GM23338 (cell line): Measurements from ENCODE around the gene CD33. TPM values are rescaled to one million over a fixed set of nuclear protein-coding genes. Genes with fewer than 3 reads are reported as not detected.

Source experiments
- ATAC-seq: fragments of 200-7000 bp; cut with Tn5 transposase; 3 replicates; pipeline ENCODE4 v1.9.1; 2020
- DNase-seq: peaks from one replicate; pipeline ENCODE4 v3.0.0-alpha.2; 2015; ENCODE audit warnings: low spot score
- H2AFZ ChIP-seq: fragments of 200-600 bp; sonication (generic); 2 replicates; pipeline ENCODE4 v1.8.0; 2016; ENCODE audit warnings: antibody characterized with exemption, mild to moderate bottlenecking, moderate library complexity
- H3F3A ChIP-seq: fragments of 200-600 bp; sonication (generic); replicated peaks from 2 replicates; pipeline ENCODE4 v1.8.0; 2017; ENCODE audit warnings: antibody characterized with exemption, mixed run types, low read depth
- H3K27ac ChIP-seq: fragments of 200-600 bp; sonication (generic); 2 replicates; pipeline ENCODE4 v1.6.1; 2016; ENCODE audit warnings: low read depth
- H3K27me3 ChIP-seq: fragments of 200-600 bp; sonication (generic); 2 replicates; pipeline ENCODE4 v1.8.0; 2016; ENCODE audit warnings: mild to moderate bottlenecking, mixed run types, moderate library complexity; ENCODE audit not compliant: insufficient read depth
- H3K36me3 ChIP-seq: fragments of 200-600 bp; sonication (generic); 2 replicates; pipeline ENCODE4 v1.8.0; 2016; ENCODE audit warnings: mild to moderate bottlenecking; ENCODE audit not compliant: insufficient read depth
- H3K4me1 ChIP-seq: fragments of 200-600 bp; sonication (generic); 2 replicates; pipeline ENCODE4 v1.8.0; 2016; ENCODE audit warnings: mild to moderate bottlenecking, moderate library complexity; ENCODE audit not compliant: insufficient read depth
- H3K4me2 ChIP-seq: fragments of 200-600 bp; sonication (generic); 2 replicates; pipeline ENCODE4 v1.7.1; 2017; ENCODE audit warnings: mixed run types
- H3K4me3 ChIP-seq: fragments of 200-600 bp; sonication (generic); 2 replicates; pipeline ENCODE4 v1.6.1; 2016; ENCODE audit warnings: mixed run types
- H3K79me2 ChIP-seq: fragments of 200-600 bp; sonication (generic); replicated peaks from 2 replicates; pipeline ENCODE4 v1.8.0; 2017; ENCODE audit warnings: mild to moderate bottlenecking; ENCODE audit not compliant: insufficient read depth
- H3K9me2 ChIP-seq: fragments of 200-600 bp; sonication (generic); 2 replicates; pipeline ENCODE4 v1.8.0; 2017; ENCODE audit not compliant: insufficient read depth
- H4K20me1 ChIP-seq: fragments of 200-600 bp; sonication (generic); replicated peaks from 2 replicates; pipeline ENCODE4 v1.8.0; 2017; ENCODE audit warnings: mild to moderate bottlenecking; ENCODE audit not compliant: insufficient read depth
- H3K27ac Mint-ChIP-seq: 2 replicates; pipeline ENCODE4 v1.8.0; 2020; ENCODE audit warnings: inconsistent platforms, mild to moderate bottlenecking, moderate library complexity, mixed read lengths
- H3K27me3 Mint-ChIP-seq: 3 replicates; pipeline ENCODE4 v1.8.0; 2022; ENCODE audit warnings: low read depth, mild to moderate bottlenecking, moderate library complexity, mixed read lengths, inconsistent platforms; ENCODE audit not compliant: insufficient read depth, poor library complexity
- H3K36me3 Mint-ChIP-seq: 3 replicates; pipeline ENCODE4 v1.8.0; 2021; ENCODE audit warnings: low read depth, mild to moderate bottlenecking, inconsistent platforms, moderate library complexity, mixed read lengths
- H3K4me1 Mint-ChIP-seq: 3 replicates; pipeline ENCODE4 v1.8.0; 2020; ENCODE audit warnings: mild to moderate bottlenecking, inconsistent platforms, mixed read lengths
- H3K4me3 Mint-ChIP-seq: 3 replicates; pipeline ENCODE4 v1.8.0; 2021; ENCODE audit warnings: moderate library complexity, mild to moderate bottlenecking, inconsistent platforms, mixed read lengths
- H3K9me3 Mint-ChIP-seq: 3 replicates; pipeline ENCODE4 v1.8.0; 2020; ENCODE audit warnings: moderate library complexity, mild to moderate bottlenecking, inconsistent platforms, mixed read lengths
- CREB1 ChIP-seq: fragments of 250-450 bp; sonication (Bioruptor Pico); IDR thresholded peaks from 2 replicates; pipeline ENCODE4 v1.5.0; 2020; ENCODE audit warnings: low read depth, mild to moderate bottlenecking, moderate library complexity
- CTCF ChIP-seq, 2 experiments: fragments of 200-600 bp in 1 of 2; sonication (generic) in 1 of 2; conservative IDR thresholded peaks; 2 replicates each; pipeline versions ENCODE4 v1.5.1 to v1.6.1; 2016 to 2017; ENCODE audit warnings: antibody characterized with exemption in 2 of 2, low read depth in 2 of 2, mild to moderate bottlenecking in 2 of 2, moderate library complexity in 1 of 2
- ETS1 ChIP-seq: IDR thresholded peaks from 2 replicates; pipeline ENCODE4 v1.6.1; 2016; ENCODE audit warnings: antibody characterized with exemption
- EZH2 ChIP-seq: fragments of 200-600 bp; sonication (generic); IDR thresholded peaks from one replicate; pipeline ENCODE4 v1.8.0; 2017; ENCODE audit warnings: antibody characterized with exemption, mild to moderate bottlenecking, low read depth; ENCODE audit not compliant: unreplicated experiment
- JUNB ChIP-seq: IDR thresholded peaks from one replicate; pipeline ENCODE4 v1.6.1; 2016; ENCODE audit warnings: antibody characterized with exemption; ENCODE audit not compliant: unreplicated experiment
- NANOG ChIP-seq: IDR thresholded peaks from 2 replicates; pipeline ENCODE4 v1.6.1; 2016; ENCODE audit warnings: antibody characterized with exemption, borderline replicate concordance
- POLR2AphosphoS5 ChIP-seq: IDR thresholded peaks from 2 replicates; pipeline ENCODE4 v1.6.1; 2016; ENCODE audit warnings: antibody characterized with exemption, low read depth
- REST ChIP-seq: IDR thresholded peaks from one replicate; pipeline ENCODE4 v1.6.1; 2018; ENCODE audit warnings: antibody characterized with exemption; ENCODE audit not compliant: unreplicated experiment
- STAT1 ChIP-seq: IDR thresholded peaks from one replicate; pipeline ENCODE4 v1.6.1; 2016; ENCODE audit warnings: antibody characterized with exemption; ENCODE audit not compliant: unreplicated experiment
- ZNF331 ChIP-seq: fragments of 250-450 bp; sonication (Bioruptor Pico); IDR thresholded peaks from 2 replicates; pipeline ENCODE4 v1.5.0; 2020; ENCODE audit warnings: low read depth, mild to moderate bottlenecking, moderate library complexity
- polyA plus RNA-seq: library from polyadenylated mRNA; unstranded; fragments of >200 nt; fragmentation: Nextera tagmentation; extraction: Ambion mirVana; gene quantifications from 2 replicates; pipeline ENCODE4 v1.2.1, GENCODE V29; 2016
- total RNA-seq: library from RNA; depleted of rRNA; stranded (reverse); fragments of >200 nt; shearing (Covaris generic); gene quantifications from 2 replicates; pipeline ENCODE4 v1.2.3, GENCODE V29; 2014

The CD33 gene
- total and polyA plus RNA-seq, 2 experiments from 2014 or later = 0.45 TPM; not detected in 1

- TF ChIP-seq CREB1 (CRISPR knock-in tag) = no peak
Measured at GRCh38 chr19:51258165-51259160, 33.6 kb downstream of the CD33 start (continued).

GRCh38 chr19:51259348-51260245 lies 34.7 kb downstream of the CD33 start:
- peak overlapping the region; percentile 55 for H3K4me2 ChIP-seq
- no peaks in the 10 kb centered on the region for H3F3A ChIP-seq
- H3K9me3 Mint-ChIP-seq = peaks cover 8% of the 10 kb centered on the region; the same call in 1 of the 3 replicates
- no peak overlapping the region for H3K4me3 Mint-ChIP-seq
- H3K4me1 ChIP-seq = peaks cover 14% of the 10 kb centered on the region
- TF ChIP-seq POLR2AphosphoS5 = no peak
- TF ChIP-seq CTCF (conservative IDR thresholded peaks at IDR 0.05; ENCODE audit: low read depth in 2 of 2) = peak; percentile 85 to 90
- TF ChIP-seq JUNB = no peak
- no peak for TF ChIP-seq EZH2
- H3K27me3 ChIP-seq = no peaks in the 10 kb centered on the region
- H3K4me1 Mint-ChIP-seq = peaks cover 13% of the 10 kb centered on the region; the same call in 2 of the 3 replicates
- no peaks in the 10 kb centered on the region for H3K9me2 ChIP-seq
- DNase-seq (peak; percentile 72), ATAC-seq (peak; percentile 82)
- no peak overlapping the region for H3K27ac Mint-ChIP-seq
- peaks cover 3% of the 10 kb centered on the region; the same call in 1 of the 3 replicates for H3K36me3 Mint-ChIP-seq
- H4K20me1 ChIP-seq = no peaks in the 10 kb centered on the region
- no peaks in the 10 kb centered on the region for H3K27me3 Mint-ChIP-seq
- H3K79me2 ChIP-seq = no peaks in the 10 kb centered on the region
- no peak overlapping the region for H3K4me3 ChIP-seq
- H3K36me3 ChIP-seq = no peaks in the 10 kb centered on the region
- no peak overlapping the region for H3K27ac ChIP-seq
- H2AFZ ChIP-seq = no peak overlapping the region

- no peaks in the 10 kb centered on the region for H3F3A ChIP-seq
- Mint-ChIP-seq H3K4me3 (no peak overlapping the region), H3K4me1 (peaks cover 5% of the 10 kb centered on the region; the same call in 2 of the 3 replicates), H3K27ac (no peak overlapping the region), H3K36me3 (no peaks in the 10 kb centered on the region), H3K9me3 (no peaks in the 10 kb centered on the region), H3K27me3 (peaks cover 2% of the 10 kb centered on the region)
- no peaks in the 10 kb centered on the region for H3K79me2 ChIP-seq
- H4K20me1 ChIP-seq = no peaks in the 10 kb centered on the region
- H3K4me1 ChIP-seq = peaks cover 5% of the 10 kb centered on the region
- H3K27ac ChIP-seq = no peak overlapping the region
- H3K4me3 ChIP-seq = no peak overlapping the region
- H2AFZ ChIP-seq = no peak overlapping the region
- TF ChIP-seq ETS1 = no peak
- TF ChIP-seq ZNF331 (CRISPR knock-in tag) = no peak
- TF ChIP-seq NANOG = no peak
- no peak for TF ChIP-seq CREB1 (CRISPR knock-in tag)
- no peak for TF ChIP-seq STAT1
- no peak for TF ChIP-seq POLR2AphosphoS5
- TF ChIP-seq EZH2 = no peak
- TF ChIP-seq CTCF (conservative IDR thresholded peaks at IDR 0.05; ENCODE audit: low read depth in 2 of 2) = no peak
- TF ChIP-seq REST = no peak
- peaks cover 4% of the 10 kb centered on the region; the same call in 1 of the 2 replicates for H3K9me2 ChIP-seq
- no peaks in the 10 kb centered on the region for H3K27me3 ChIP-seq
- no peak for ATAC-seq
- DNase-seq = no peak
- H3K36me3 ChIP-seq = no peaks in the 10 kb centered on the region
- no peak overlapping the region for H3K4me2 ChIP-seq
Measured at GRCh38 chr19:51263808-51264207, 38.9 kb downstream of the CD33 start.
